OCI-LY7 (cell line): ENCODE data around the gene WDR26. TPM values are rescaled to one million over a fixed set of nuclear protein-coding genes. Genes with fewer than 3 reads are reported as not detected.

ENCODE experiments used
- BruUV-seq: library from RNA; stranded (reverse); fragments of 400-500 nt; replicated peaks from 2 replicates; lab custom pipeline; 2021; lab: Mats Ljungman, UMichigan
- CTCF ChIA-PET: fragments of 300-600 bp; sonication (Branson Sonifier 250); formaldehyde crosslinking; loops from one replicate; lab custom pipeline; 2022; ENCODE audit warnings: antibody characterized with exemption; ENCODE audit not compliant: unreplicated experiment; lab: Charles Lee
- POLR2A ChIA-PET: fragments of 300-600 bp; sonication (Branson Sonifier 250); formaldehyde crosslinking; loops from one replicate; lab custom pipeline; 2022; ENCODE audit warnings: antibody characterized with exemption; lab: Charles Lee
- DNase-seq: peaks from one replicate; pipeline ENCODE4 v3.0.0-alpha.2; 2015; ENCODE audit warnings: low spot score
- H2AFZ ChIP-seq: fragments of 200-600 bp; sonication (generic), shearing (Covaris generic); 2 replicates; pipeline ENCODE4 v1.6.1; 2014; ENCODE audit warnings: mild to moderate bottlenecking, antibody characterized with exemption, low read length, moderate library complexity
- H3K27ac ChIP-seq: fragments of 200-600 bp; sonication (generic); 2 replicates; pipeline ENCODE4 v1.5.1; 2014; ENCODE audit warnings: mixed run types, low read depth, mild to moderate bottlenecking, moderate library complexity, low read length, inconsistent platforms; ENCODE audit not compliant: poor library complexity, severe bottlenecking
- H3K36me3 ChIP-seq: fragments of 200-600 bp; sonication (generic); 2 replicates; pipeline ENCODE4 v1.6.1; 2014; ENCODE audit warnings: mild to moderate bottlenecking, antibody characterized with exemption, low read length, moderate library complexity, mixed read lengths; ENCODE audit not compliant: insufficient read depth
- H3K4me1 ChIP-seq: fragments of 200-600 bp; sonication (generic); 2 replicates; pipeline ENCODE4 v1.5.1; 2014; ENCODE audit warnings: mild to moderate bottlenecking, low read length; ENCODE audit not compliant: insufficient read depth, poor library complexity, severe bottlenecking
- H3K4me2 ChIP-seq: fragments of 200-600 bp; sonication (generic); 2 replicates; pipeline ENCODE4 v1.6.1; 2014; ENCODE audit warnings: mild to moderate bottlenecking, low read length
- H3K4me3 ChIP-seq: fragments of 200-600 bp; sonication (generic); 2 replicates; pipeline ENCODE4 v1.5.1; 2014; ENCODE audit warnings: mild to moderate bottlenecking, low read depth, low read length; ENCODE audit not compliant: poor library complexity, severe bottlenecking
- H3K79me2 ChIP-seq: fragments of 200-600 bp; sonication (generic); 2 replicates; pipeline ENCODE4 v1.6.1; 2016; ENCODE audit warnings: low read depth, mild to moderate bottlenecking, low read length, moderate library complexity, mixed read lengths; ENCODE audit not compliant: insufficient read depth
- H3K9me2 ChIP-seq: fragments of 200-600 bp; sonication (generic); 2 replicates; pipeline ENCODE4 v1.6.1; 2016; ENCODE audit warnings: mild to moderate bottlenecking, low read length, mixed read lengths; ENCODE audit not compliant: insufficient read depth
- H3K9me3 ChIP-seq: fragments of 200-600 bp; sonication (generic); 2 replicates; pipeline ENCODE4 v1.6.1; 2014; ENCODE audit warnings: mild to moderate bottlenecking, mixed run types, low read length, mixed read lengths
- H4K20me1 ChIP-seq: fragments of 200-600 bp; sonication (generic); 2 replicates; pipeline ENCODE4 v1.6.1; 2014; ENCODE audit warnings: mild to moderate bottlenecking, antibody characterized with exemption, low read length, moderate library complexity, mixed read lengths; ENCODE audit not compliant: insufficient read depth
- EZH2phosphoT487 ChIP-seq: fragments of 200-600 bp; sonication (generic); IDR thresholded peaks from 2 replicates; pipeline ENCODE4 v1.6.1; 2018; ENCODE audit warnings: low read depth, borderline replicate concordance, mild to moderate bottlenecking, mixed run types, antibody characterized with exemption, low read length, moderate library complexity, mixed read lengths
- intact Hi-C: fragments of 100-400 bp; cut with micrococcal nuclease; formaldehyde crosslinking; loops from one replicate; pipeline ENCODE4 v1.10.0; 2022; ENCODE audit not compliant: unreplicated experiment
- total RNA-seq, 2 experiments: library from RNA; depleted of rRNA in 1 of 2; stranded (reverse); fragments of >200 nt in 1 of 2; shearing (Covaris generic) in 1 of 2; gene quantifications; 2 replicates each; pipeline ENCODE4 v1.2.3, GENCODE V29; 2014 to 2022
- TF ChIP-seq, protein P1 (sequence below): fragments of 200-600 bp; sonication (generic); conservative IDR thresholded peaks from 2 replicates; pipeline ENCODE4 v1.5.1; 2014; ENCODE audit warnings: mild to moderate bottlenecking, antibody characterized with exemption, low read length, moderate library complexity, mixed read lengths

WDR26 gene
- total RNA-seq, 2 experiments from 2014 or later = 32.0 to 77.5 TPM

DNA sequence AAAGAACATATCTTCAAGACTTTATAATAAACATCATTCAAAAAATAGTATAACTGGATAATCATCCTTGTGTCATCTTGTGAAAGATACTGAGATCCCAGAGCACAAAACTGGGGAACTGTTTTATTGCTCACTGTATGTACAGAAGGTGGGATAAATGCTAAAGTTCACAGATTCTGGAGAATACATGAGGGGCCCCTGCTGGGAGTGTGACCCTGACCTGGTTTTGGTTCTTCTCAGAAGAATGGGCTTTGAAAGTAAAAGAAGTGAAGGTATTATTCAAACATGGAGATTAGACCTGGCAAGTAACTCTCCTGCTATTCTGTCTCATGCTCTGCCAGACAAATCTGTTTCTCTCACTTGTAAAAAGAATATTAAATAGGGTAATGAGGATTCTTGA is 14.5 kb downstream of the WDR26 start:
- TF ChIP-seq EZH2phosphoT487 = no peak
- TF ChIP-seq, protein P1, sequence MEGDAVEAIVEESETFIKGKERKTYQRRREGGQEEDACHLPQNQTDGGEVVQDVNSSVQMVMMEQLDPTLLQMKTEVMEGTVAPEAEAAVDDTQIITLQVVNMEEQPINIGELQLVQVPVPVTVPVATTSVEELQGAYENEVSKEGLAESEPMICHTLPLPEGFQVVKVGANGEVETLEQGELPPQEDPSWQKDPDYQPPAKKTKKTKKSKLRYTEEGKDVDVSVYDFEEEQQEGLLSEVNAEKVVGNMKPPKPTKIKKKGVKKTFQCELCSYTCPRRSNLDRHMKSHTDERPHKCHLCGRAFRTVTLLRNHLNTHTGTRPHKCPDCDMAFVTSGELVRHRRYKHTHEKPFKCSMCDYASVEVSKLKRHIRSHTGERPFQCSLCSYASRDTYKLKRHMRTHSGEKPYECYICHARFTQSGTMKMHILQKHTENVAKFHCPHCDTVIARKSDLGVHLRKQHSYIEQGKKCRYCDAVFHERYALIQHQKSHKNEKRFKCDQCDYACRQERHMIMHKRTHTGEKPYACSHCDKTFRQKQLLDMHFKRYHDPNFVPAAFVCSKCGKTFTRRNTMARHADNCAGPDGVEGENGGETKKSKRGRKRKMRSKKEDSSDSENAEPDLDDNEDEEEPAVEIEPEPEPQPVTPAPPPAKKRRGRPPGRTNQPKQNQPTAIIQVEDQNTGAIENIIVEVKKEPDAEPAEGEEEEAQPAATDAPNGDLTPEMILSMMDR = no peak
- H3K4me2 ChIP-seq = no peak overlapping the region
- no peak overlapping the region for H2AFZ ChIP-seq
- intact Hi-C loops = no loop called here
- no peak overlapping the region for H3K4me3 ChIP-seq
- DNase-seq = no peak
- no TSS peak for BruUV-seq
- no peaks in the 10 kb centered on the region; the same call in 1 of the 2 replicates for H3K79me2 ChIP-seq
- H3K9me3 ChIP-seq = no peaks in the 10 kb centered on the region
- POLR2A ChIA-PET = no interaction called here
- CTCF ChIA-PET = no interaction called here
- H3K27ac ChIP-seq = no peak overlapping the region
- H3K4me1 ChIP-seq = peaks cover 3% of the 10 kb centered on the region
- peaks cover 97% of the 10 kb centered on the region for H3K36me3 ChIP-seq
- no peaks in the 10 kb centered on the region for H4K20me1 ChIP-seq
- H3K9me2 ChIP-seq = no peaks in the 10 kb centered on the region

DNA sequence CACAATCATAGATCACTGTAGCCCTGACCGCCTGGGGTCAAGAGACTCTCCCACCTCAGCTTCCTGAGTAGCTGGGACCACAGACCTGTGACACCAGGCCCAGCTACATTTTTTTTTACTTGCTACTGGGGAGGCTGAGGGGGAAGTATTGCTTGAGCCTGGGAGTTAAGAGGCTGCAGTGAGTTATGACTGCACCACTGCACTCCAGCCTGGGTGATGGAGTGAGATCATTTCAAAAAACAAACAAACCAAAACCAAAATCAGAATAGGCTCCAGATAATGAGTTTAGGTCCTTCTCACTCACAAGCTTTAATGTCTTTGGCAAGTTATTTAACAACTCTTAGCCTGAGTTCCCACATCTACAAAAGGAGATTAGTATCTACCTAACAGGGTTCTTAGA is 22.8 kb downstream of the WDR26 start:
- H3K36me3 ChIP-seq = peaks cover 89% of the 10 kb centered on the region
- ChIA-PET POLR2A (interaction anchor here (0.9 to 2.2 kb wide), 4 partner anchors 10 to 54 kb away, joined by 3 to 5 read pairs (median 4); no protein-coding TSS in a partner anchor), CTCF (no interaction called here)
- H3K9me3 ChIP-seq = no peaks in the 10 kb centered on the region
- no peak overlapping the region for H3K4me3 ChIP-seq
- TF ChIP-seq, protein P1 = no peak
- no peak for TF ChIP-seq EZH2phosphoT487
- BruUV-seq = no TSS peak
- H3K79me2 ChIP-seq = no peaks in the 10 kb centered on the region
- H3K27ac ChIP-seq = no peak overlapping the region
- no peaks in the 10 kb centered on the region for H3K4me1 ChIP-seq
- H3K4me2 ChIP-seq = no peak overlapping the region
- no peak overlapping the region for H2AFZ ChIP-seq
- H4K20me1 ChIP-seq = no peaks in the 10 kb centered on the region
- DNase-seq = no peak
- intact Hi-C loops = no loop called here
- H3K9me2 ChIP-seq = no peaks in the 10 kb centered on the region

DNA sequence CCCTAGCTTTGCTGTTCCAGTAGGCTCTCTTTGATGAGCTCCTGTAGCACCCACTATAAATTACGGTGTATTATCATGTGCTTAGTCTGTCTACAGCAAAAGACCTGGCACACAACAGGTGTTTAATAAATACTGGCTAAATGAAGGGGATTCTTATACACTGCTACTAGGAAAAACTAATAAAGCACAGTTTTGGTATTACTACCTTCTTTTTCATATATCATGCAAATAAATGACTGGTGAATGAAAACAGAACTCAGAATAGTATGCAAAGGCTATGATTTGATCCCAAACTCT is 26.4 kb downstream of the WDR26 start:
- Histone ChIP-seq H3K9me3 (no peaks in the 10 kb centered on the region), H3K4me3 (no peak overlapping the region), H3K4me2 (no peak overlapping the region), H3K27ac (no peak overlapping the region), H4K20me1 (no peaks in the 10 kb centered on the region), H3K9me2 (no peaks in the 10 kb centered on the region), H3K79me2 (no peaks in the 10 kb centered on the region), H3K4me1 (no peaks in the 10 kb centered on the region), H2AFZ (no peak overlapping the region), H3K36me3 (peaks cover 90% of the 10 kb centered on the region)
- no peak for DNase-seq
- intact Hi-C loops = no loop called here
- TF ChIP-seq EZH2phosphoT487 = no peak
- TF ChIP-seq, protein P1 = no peak
- CTCF ChIA-PET = no interaction called here
- POLR2A ChIA-PET = interaction anchor here (1.1 to 1.2 kb wide), 2 partner anchors 9 kb away, joined by 5 to 7 read pairs; no protein-coding TSS in a partner anchor
- no TSS peak for BruUV-seq
